ENCODE data around the gene HRK.

- TF ChIP-seq POLR2A (IDR thresholded peaks at IDR 0.05): no peak
- TF ChIP-seq, protein P1, sequence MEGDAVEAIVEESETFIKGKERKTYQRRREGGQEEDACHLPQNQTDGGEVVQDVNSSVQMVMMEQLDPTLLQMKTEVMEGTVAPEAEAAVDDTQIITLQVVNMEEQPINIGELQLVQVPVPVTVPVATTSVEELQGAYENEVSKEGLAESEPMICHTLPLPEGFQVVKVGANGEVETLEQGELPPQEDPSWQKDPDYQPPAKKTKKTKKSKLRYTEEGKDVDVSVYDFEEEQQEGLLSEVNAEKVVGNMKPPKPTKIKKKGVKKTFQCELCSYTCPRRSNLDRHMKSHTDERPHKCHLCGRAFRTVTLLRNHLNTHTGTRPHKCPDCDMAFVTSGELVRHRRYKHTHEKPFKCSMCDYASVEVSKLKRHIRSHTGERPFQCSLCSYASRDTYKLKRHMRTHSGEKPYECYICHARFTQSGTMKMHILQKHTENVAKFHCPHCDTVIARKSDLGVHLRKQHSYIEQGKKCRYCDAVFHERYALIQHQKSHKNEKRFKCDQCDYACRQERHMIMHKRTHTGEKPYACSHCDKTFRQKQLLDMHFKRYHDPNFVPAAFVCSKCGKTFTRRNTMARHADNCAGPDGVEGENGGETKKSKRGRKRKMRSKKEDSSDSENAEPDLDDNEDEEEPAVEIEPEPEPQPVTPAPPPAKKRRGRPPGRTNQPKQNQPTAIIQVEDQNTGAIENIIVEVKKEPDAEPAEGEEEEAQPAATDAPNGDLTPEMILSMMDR (IDR thresholded peaks at IDR 0.05): no peak
These were observed 3.6 kb upstream of the HRK start for GRCh38 chr12:116884871-116885270.

All from heart left ventricle (tissue), 13 donors.